Vagina (tissue), 2 donors: ENCODE measurements around the gene MAP2K2.

ENCODE experiments used
- POLR2A ChIP-seq, 2 donors: fragments of 450-650 bp; IDR thresholded peaks; one replicate each; pipeline ENCODE4 v1.6.1; 2017; ENCODE audit warnings: antibody characterized with exemption in 2 of 2, mild to moderate bottlenecking in 2 of 2, moderate library complexity in 2 of 2
- POLR2AphosphoS5 ChIP-seq, 2 donors: sonication (generic); formaldehyde crosslinking; IDR thresholded peaks; one replicate each; pipeline ENCODE4 v1.9.0; 2017; ENCODE audit warnings: antibody characterized with exemption in 2 of 2, mild to moderate bottlenecking in 2 of 2, low read depth in 1 of 2; ENCODE audit not compliant: insufficient read depth in 1 of 2
- TF ChIP-seq, protein P1 (sequence below), 3 experiments: fragments of 450-650 bp in 2 of 3; fragments of 200-600 bp in 1 of 3; sonication (generic) in 1 of 3; IDR thresholded peaks; one replicate each; pipeline ENCODE4 v1.5.1; 2017 to 2019; ENCODE audit warnings: antibody characterized with exemption in 3 of 3, mild to moderate bottlenecking in 2 of 3, moderate library complexity in 2 of 3

DNA sequence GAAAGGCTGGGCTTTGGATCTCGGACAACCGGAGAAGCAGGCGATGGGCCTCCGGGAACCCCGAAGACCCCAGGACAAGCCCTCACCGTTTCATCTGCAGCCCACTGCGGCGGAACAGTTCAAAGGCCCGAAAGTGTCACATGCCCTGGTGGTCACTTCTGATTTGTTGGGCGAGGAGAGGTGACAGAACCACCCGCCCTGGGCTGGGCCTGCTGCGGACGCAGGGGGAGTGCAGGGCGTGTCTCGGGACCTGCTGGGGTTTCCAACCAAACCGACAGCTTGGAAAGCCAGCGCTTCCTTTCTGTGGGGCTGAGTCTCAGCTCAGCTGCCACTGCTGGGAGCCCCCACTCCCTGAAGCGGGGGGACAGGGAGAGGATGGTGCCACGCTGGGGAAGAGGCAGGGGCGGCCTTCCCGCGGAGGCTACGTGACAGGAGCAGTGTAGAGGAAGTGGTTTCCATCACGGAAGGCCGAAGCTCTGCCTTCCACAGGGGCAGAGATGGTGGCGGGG is 34.5 kb downstream of the MAP2K2 start:
- no peak for TF ChIP-seq POLR2A (IDR thresholded peaks at IDR 0.05)
- TF ChIP-seq, protein P1, sequence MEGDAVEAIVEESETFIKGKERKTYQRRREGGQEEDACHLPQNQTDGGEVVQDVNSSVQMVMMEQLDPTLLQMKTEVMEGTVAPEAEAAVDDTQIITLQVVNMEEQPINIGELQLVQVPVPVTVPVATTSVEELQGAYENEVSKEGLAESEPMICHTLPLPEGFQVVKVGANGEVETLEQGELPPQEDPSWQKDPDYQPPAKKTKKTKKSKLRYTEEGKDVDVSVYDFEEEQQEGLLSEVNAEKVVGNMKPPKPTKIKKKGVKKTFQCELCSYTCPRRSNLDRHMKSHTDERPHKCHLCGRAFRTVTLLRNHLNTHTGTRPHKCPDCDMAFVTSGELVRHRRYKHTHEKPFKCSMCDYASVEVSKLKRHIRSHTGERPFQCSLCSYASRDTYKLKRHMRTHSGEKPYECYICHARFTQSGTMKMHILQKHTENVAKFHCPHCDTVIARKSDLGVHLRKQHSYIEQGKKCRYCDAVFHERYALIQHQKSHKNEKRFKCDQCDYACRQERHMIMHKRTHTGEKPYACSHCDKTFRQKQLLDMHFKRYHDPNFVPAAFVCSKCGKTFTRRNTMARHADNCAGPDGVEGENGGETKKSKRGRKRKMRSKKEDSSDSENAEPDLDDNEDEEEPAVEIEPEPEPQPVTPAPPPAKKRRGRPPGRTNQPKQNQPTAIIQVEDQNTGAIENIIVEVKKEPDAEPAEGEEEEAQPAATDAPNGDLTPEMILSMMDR (IDR thresholded peaks at IDR 0.05): no peak
- peak in 1 of 2 donors; percentile 45 for TF ChIP-seq POLR2AphosphoS5 (IDR thresholded peaks at IDR 0.05; ENCODE audit: insufficient read depth in 1 of 2, low read depth in 1 of 2)
